NCI-H345 (cell line): ENCODE measurements around the gene MFSD6.
"Not testable (repeated sequence)": the region's sequence is repeated elsewhere in the genome, so short reads cannot be mapped to it uniquely, and the experiment has no call there.

ENCODE experiments used
- DNase-seq: peaks from one replicate; lab custom pipeline; 2025; lab: John Stamatoyannopoulos, UW

The MFSD6 gene

DNA sequence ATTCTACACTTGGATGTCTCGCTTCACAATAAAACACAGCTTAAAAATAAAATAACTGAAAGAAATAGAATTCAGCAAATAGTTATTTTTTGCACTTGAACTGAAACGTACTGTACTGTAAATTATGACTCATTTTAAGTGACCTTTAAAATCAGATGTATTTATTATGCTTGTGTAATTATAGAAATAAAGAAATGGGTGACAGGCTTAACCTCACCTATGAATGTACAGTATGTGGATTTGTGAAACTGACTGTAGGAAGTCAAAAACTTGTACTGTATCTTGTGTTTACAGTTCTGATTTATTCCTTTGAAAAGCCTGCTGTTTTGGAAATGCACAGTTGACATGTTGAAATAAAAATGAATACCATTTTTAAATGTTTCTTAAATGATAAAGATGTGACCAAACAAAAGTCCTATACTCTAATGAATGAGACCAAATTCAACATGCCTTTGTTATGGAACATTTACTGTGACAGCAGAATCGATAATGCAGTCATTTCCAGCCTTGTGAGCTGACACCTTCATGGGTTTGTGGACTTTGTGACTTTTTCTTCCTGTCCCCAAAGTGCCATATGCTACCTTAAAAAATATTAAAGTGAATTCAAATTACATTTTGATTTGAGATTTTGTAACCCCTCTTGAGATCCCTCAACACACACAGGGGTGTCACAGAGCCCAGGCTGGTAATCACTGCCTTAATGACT is 93.7 kb downstream of the MFSD6 start:
- DNase-seq: no peak

DNA sequence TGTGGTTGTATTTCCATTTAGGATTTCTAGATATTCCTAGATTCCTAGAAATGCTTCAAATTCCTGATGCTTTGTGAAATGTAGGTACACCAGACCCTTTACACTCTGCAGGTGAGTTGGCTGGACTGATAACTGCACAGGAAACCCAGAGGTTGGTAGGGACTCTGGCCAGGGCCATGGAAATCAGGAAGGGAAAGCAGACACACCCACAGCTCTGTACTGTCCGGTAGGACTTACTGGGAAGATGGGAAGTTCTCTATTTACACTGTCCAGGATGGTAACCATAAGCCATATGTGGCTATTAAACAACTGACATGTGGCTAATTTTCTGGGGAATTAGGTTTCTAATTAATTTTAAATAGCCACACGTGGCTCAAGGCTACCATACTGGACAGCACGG is 94.9 kb downstream of the MFSD6 start:
- no peak for DNase-seq

DNA sequence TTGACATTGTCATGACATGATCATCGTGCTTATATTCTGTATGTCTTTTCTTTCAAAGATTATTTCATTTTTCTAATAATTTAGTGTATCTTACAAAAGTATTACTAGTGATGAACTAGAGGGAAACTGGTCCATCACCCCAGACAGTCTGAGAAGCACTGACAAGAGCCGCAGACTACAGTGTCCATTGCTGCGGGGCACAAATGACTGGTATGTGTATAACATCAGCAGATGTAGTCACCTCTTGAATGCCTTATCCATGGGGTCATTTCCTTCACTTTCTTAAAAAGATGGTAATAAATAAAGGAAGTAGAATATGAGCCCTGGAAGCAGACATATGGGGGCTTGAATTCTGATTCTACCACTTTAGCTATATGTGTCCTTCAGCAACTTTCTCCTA is 96.8 kb downstream of the MFSD6 start:
- no peak for DNase-seq

DNA sequence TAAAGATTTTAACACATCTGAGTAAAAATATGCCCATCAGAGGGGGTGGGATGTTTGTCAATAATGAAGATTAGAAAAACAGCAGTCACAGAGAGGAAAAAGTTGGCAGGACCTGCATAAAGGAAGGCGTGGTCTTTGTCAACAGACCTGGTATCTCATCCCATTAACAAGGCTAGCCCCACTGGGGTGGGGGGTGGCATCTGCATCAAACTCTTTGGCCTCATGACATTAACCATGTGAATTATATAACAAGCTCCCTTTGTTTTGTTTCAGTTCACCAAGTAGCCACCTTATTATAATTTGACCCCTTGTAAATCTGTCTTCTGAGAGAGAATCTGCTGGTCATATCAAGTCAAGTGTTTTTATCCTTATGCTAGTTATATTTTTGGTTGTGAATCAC is 97.5 kb downstream of the MFSD6 start:
- DNase-seq: peak; percentile 64

DNA sequence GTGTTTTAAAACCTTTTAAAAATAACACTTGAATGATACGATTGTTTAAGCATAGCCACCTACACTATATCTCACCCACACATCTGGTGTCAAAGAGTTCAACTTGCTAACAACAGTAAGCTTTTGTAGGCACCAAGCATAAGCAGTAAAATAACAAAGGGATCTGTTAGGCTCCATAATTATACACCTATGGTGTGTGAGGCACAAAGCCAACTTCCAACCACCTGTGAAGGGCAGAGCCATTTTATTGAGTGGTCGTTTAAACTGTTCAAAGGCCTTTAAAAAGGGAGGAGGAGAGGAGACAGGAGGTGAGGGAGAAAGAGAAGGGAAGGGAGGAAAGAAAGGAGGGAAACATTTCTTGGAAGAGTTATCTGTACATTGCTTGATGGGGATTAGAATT is 98.5 kb downstream of the MFSD6 start:
- peak; percentile 94 for DNase-seq

DNA sequence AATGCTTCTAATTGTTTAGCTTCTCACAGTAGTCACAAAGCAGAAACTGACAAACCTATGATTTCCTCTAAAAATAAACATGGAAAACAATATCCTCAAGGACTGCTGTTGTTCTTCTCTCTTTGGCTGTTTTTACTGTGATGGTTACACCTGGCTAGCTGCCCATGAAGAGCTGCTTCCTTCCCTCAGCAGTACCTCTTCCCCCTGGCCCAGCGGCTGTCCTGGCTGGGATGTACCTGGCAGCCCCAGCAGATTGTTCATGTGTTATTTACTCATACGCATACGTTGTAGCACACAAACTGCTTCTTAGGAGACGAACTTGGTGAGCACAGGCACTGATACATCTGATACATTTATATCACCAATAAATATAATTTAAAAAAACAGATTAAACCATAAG is 99.0 kb downstream of the MFSD6 start:
- DNase-seq: peak; percentile 92

DNA sequence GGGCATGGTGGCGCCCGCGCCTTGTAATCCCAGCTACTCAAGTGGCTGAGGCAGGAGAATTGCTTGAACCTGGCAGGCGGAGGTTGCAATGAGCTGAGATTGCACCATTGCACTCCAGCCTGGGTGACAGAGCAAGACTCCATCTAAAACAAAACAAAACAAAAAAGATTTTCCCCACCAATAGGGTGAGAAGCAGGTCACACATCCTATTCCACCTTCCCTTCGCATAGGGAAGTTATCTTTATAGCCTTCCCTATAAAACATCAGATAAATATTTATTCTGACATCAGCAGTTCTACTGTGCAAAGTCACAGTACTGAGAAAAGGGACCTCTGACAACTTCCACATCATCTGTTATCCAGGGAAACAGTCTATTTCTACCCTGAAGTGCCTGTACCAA is 101.7 kb downstream of the MFSD6 start:
- not testable (repeated sequence) for DNase-seq

DNA sequence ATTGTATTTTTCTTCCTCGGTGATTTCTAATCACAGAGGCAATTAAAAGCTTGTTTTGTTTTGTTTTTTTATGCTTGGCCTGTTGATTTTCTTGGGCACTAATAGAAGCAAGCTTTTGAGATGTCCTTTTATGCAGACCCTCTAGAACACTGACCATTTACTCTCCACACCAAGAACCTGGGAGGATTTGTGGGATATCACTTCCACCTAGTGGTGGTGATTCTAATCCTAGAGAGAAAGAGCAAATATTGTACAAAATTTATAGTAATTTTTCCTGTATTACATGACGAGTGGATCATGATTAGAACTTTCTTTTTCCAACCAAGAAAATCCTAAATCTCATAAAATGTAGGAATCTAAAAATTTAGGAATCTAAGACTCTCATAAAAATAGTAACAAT is 102.9 kb downstream of the MFSD6 start:
- peak; percentile 8 for DNase-seq

DNA sequence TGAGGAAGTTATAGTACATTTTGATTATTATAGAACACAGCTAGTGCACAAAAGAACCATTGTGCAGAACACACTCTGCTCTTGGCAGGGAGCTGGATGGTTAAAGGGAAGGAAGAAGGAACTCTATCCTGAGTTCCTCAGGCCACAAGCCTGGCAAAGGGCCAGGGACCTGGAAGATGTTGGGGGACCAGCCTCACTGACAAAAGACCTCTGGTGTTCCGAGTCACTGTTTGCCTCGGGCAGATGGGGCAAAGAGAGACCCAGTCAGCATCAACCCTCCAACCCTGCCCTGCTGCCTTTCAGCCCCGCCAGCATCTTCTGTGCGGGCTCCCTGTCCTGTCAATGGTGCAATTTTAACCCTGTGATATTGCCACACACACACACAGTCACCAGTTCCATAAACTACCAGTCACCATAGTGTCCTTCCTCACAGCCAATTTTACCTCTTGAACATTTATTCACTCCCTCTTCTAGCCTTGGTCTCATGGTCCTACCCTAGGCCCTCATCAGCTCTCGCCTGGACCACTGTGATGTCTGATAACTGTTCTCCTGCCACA is 104.5 kb downstream of the MFSD6 start:
- no peak for DNase-seq

DNA sequence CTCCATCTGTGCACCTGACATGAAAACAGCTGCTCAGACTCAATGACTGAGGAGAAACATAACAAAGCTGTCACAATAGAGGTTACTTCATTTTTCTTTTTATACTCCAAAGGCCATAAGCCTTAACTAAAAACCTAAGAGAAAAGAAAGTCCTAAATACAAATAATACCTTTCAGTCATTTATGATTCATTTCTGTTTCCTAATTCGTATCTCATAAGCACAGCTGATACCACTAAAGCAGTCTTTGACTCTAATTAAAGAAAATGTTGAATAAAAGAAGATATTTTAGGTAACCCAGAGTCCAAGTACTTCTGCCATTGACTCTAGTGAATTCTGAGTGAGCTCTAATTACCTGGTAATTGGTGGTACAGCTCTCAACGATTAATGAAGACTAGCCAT is 105.7 kb downstream of the MFSD6 start:
- DNase-seq: no peak

DNA sequence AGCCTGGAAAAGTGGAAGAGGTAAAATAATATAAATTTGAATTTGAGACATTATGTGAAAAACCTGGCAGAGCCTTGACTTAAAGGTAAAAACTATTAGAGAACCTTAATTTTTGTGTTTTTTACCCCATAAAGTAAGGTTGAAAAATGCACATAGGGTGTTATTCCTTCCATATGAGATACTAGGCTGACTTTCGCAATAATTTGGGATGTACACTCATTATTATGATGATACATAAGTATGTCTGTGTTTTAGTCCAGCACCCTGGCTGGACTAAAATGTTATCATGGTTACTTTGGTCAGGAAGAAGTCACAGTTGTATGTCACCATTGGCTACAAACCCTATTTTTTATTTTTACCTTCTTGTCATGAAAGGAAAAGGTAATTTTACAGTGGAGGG is 106.5 kb downstream of the MFSD6 start:
- no peak for DNase-seq

DNA sequence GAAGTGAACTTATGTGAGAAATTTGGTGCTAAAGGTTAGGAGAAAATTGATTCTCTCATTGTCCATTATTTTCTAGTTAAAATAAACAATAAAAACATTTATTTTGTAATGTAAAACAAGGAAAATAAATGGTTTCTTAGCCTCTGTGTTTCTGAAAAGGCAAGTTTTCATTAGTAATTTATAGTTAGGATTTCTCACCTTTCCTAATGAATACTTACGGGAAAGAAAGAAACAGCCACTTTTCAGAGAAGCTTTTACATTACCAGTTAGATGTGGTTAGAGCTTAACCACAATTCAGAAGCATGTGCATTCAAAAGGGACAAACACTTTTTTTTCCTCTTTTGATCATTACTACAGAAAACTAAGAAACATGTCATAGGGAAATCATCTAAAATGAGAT is 107.5 kb downstream of the MFSD6 start:
- no peak for DNase-seq

DNA sequence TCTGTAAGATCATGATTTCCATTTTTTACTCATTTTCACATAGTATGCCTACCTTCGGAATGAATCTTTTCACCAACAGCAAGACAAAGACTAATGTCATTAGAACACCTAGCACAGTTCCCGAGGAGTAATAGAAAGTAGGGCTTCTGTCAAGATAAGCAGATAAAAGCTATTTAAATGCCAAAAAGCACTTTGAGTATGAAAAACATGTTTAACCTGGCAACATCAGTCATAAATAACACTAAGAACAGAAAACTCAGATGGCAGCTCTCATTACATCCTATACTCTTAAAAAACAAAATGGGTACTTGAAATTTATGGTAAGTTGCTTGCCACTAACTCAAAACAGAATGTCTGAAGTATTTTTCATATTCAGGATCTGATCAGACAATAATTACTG is 109.3 kb downstream of the MFSD6 start:
- no peak for DNase-seq

DNA sequence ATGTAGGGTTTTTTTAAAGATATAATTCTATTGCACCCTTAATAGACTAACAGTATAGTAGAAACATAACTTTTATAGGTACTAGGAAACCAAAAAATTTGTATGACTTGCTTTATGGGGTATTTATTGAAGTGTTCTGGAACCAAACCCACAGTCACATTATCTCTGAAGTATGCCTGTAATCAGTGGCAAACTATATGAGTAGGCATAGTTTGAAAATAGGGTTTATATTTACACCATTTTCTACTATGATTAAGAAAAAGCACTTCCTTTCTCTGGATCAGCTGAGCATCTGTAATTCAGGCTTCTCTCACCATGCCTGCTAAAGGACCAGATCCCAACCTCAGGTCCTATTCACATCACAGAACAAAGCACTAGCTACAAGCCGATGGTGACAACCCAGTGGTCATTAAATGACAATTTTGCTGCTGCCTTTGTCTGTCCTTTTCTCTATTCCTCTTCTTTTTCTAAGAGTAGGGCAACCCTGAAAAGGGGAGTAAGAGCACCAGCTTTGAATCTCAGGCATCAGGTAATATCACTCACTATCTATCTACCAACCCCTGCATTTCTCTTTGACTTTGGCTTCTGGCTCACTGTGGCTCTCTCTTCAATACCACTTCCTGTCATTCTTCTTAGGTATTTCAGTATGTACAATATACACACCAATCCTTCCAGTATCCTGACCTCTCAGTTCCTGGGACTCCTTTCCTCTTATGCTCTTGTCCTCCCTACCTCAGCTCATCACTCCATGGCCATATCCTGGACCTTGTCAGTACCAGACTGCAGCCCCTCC is 112.0 kb downstream of the MFSD6 start:
- no peak for DNase-seq

DNA sequence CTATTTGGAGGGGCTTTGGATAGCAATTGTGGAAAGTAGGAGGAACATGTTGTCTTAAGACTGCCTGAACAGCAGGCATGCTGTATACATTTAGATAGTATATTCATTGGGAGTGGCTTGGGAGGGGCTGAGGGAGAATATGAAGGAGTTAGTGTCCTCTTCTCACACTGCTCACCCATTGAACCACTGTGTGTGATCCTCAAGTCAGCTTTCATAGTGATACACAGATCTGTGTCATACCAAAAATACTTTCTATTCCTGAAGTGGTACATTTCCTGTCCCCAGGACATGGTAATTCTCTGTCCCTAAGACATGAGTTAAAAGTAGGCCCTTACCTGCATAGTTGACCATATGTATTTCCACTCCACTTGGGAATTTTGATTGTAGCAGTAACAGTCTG is 116.8 kb downstream of the MFSD6 start:
- no peak for DNase-seq

DNA sequence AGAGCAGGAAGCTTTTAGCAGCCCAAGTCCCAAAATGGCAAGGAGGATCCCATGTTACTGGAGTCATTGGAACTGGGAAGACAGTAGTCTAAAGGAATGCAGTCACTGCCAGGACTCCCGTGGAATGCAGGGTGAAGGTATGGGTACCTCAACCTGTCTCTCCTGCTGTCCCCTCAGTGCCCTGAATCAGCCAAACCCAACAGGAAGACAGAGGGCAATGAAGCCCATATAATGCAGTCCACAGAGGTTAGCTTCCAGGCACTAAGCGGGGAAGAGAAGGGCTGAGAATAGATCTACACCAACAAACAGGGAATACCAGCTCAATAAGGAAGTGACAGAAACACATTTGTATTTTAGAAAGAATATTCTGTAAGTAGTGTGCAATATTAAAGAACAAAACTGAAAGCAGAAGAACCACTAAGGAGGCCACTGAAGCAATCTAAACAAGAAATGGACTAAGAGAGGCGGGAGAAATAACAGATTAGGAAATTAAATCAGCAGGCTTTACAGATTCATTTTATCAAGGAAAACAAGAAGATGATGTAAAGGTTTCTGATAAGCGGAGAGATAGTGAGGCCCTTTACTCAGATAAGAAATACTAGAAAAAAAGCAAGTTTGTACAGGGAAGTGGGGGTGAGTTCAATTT is 118.1 kb downstream of the MFSD6 start:
- DNase-seq: no peak

DNA sequence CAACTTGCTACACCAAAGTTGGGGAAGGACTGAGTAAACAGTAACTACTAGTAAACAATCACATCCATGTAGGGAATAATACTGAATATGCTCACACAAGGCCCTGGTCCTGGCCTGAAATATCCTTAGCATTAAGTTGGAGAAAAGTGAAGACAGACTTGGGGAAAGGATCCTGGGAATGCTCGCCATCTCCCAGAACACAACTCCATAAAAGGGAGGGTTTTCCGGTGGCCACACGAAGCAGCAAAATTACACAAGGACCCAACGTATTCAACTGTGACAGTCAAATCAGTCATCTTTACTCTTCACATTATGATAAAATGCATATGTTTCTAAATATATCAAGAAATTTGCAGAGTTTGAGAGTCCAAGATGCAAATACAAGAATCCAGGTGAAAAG is 119.1 kb downstream of the MFSD6 start:
- DNase-seq: no peak

DNA sequence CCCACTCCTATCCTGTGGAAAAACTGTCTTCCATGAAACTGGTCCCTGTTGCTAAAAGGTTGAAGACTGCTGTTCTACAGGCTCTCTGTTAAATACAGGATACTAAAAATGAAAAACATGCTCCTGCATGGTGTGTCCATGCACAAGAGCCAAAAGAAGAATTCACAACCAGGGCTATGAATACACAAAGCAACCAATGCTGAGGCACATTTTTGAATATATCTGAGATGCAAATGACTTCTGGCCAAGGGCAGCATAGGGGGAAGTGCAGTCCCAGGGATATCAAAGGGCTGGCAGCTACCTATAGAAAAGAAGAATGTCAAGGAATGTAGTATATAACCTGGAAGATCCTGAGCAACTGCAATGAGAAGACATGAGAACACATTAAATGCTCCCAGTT is 119.8 kb downstream of the MFSD6 start:
- no peak for DNase-seq

DNA sequence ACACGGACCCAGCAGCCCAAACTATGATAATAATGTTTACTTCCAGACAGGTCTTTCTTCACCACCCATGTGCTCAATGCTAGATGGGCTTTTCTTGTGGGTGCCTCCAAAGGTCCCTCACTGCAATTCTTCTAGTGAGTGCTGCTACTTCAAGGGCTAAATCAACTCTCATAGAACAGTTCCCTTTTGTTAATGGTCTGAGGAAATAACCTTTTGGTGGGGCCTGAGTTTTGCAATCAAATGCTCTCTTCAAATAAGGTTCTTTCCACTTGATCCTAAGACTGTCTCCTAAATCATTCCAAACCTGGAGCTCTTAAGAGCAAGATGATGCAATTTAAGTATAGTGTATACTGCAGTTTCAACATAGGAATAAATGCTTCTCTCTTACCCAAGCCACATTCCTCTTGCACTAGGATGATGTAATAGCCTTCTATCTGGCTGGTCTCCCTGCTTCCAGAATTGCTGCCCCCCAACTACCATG is 120.4 kb downstream of the MFSD6 start:
- no peak for DNase-seq

DNA sequence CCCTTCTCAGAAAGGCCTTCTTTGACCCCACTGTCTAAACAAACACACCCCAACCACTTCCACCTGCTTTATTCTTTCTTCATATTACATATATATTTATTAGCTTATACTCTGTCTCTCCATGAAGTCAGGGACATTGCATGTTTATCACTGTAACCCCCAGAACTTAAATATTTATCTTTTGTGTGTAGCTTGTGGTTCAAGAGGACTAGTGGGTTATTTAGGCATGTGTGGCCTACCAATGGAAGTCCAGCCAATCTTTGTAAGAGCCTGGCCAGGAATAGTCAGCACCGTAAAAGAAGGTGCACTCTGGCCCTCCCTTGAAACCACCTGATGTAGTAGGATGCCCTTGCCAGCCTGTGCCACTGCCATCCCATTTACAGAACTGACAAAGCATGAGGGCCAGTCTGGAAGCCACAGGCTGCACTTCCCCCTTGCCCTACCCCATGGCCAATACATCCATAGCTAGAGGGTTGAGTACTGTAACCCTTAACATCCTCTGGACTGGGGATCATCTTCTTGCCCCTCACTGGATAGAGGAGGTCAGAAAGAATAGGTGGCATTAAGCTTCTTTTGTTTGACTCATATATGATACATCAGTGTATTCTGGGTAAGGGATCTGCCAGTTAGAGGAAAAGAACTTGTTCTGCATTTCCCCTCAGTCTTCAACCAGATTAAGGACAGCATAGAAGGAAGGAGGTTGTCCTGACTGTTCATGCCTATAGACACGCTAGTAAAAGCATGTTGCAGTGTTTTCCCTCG is 121.5 kb downstream of the MFSD6 start:
- no peak for DNase-seq

DNA sequence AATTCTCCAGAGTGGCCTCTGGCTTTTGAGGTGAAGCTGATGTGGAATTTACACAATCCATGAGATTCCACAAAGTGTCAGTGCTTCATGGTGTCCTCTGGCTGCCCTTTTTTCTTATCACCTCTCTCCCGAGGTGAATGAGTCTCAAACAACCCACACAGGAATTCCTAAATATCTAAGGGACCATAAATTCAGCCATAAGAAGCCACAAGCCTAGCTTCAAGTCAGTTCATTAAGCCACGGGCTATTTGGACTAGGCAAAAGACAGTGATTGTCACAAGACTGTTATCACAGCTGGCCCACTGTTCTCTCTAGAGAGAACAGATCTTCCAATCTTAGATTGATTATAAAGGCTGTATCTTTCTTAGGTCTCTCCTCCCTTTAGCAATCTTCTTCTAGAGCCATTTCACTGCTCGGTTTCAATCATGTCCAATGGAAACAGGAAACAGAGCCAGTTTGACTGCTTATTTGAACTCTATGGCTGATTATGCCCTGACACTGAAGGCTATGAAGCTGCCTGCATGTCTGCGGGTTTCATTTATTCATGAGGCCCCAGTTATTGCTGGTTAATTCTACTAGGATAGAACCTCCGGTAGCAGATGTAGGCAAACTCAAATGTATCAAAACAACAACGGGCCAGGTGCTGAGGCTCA is 122.2 kb downstream of the MFSD6 start:
- no peak for DNase-seq

DNA sequence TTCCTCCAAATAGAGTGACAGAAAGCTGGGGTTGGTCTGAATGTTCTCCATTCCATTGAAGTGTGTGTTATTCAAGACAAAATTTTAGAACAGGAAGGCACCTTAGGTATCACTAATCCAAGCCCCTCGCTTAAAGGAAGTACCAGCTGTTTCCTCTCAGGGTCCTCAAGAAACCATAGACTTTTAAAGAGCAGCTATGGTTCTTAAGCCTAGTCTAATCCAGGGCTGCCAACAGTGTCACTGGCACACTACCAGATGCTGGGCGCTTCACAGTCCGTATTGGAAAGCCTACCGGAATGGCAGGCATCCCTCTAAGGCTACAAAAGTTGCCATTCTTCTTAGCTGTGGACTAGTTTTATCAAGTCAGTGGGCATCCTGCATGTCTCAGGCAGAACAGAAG is 124.4 kb downstream of the MFSD6 start:
- DNase-seq: no peak
